NOMO-1 (cell line): ENCODE data around the gene ADAMTSL1.

Source experiments
- DNase-seq, 2 experiments: peaks; one replicate each; lab custom pipeline; 2025; ENCODE audit not compliant: unreplicated experiment in 2 of 2; lab: John Stamatoyannopoulos, UW

The ADAMTSL1 gene

DNA sequence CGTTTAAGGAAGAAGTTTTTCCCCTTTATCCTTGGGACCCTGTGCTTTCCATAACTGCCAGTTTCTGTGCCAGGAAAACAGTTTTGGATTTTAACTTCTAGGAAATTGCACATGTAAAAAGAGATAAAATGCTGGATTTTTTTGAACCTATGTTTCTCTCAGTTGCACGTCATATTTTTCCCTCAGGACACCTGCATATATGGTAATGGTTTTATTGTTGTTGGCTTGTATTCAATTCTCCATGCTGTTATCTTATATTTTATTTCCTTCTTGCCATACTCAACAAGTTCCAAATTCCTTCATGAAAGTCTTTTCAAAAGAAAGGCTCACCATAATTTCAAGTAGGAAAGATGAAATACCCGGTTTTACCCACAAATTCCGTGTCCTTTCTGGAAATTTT is 7.9 kb upstream of the ADAMTSL1 start:
- DNase-seq, result no peak

DNA sequence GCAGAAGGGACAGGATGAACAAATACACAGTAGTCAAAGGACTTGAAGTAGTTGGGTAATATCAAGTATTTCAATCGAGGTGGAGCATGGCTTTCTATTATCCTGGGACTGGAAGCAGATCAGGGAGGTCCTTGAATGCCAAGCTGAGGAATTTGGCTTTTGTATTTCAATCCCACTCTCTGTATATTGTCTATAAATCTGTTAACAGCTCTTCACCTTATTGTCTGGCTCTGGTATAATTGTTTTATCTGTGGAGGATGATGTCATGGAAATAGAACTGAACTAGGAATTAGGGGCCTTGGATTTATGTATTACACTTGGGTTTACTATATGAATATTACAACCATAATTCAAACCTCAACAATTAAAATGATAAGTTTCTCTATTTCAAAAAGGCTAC is 6.3 kb upstream of the ADAMTSL1 start:
- DNase-seq, result no peak

DNA sequence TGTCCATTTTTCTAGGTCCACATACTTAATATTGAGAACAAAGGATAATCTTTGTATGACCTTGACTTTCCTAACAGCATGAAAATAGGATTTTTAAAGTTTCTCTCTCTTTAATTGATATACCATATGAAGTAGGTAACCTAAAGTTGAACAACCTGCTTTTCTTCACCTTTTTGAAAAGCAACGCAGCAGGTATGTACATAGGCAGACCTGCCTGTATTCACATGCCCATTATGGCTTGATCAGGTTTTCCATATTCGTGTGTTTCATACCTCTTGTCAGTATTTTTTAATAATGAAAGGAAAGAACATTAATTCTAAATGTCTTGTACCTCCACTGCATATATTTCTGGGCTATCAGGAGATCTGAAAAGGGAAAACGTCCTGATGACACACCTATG is 1.5 kb upstream of the ADAMTSL1 start:
- no peak for DNase-seq

DNA sequence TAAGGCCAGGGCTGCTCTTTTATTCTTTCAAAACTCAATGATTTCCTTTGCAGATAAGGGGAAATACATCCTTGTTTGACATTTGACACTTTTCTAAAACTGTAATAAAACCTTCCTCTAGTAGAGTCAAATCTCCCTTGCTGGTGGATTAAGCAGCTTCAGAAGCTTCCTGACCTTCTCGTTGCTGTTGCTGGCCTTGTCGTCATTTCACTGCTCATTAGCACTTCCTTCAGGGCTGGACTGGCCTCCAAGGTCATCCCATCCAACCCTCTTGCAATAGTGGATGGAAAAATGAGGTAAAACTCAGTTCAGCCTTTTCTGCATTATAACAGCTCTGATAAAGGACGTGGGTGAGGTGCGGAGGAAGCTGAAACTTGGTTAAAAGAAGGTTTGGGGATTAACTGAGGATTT is 1.1 kb upstream of the ADAMTSL1 start:
- no peak for DNase-seq

DNA sequence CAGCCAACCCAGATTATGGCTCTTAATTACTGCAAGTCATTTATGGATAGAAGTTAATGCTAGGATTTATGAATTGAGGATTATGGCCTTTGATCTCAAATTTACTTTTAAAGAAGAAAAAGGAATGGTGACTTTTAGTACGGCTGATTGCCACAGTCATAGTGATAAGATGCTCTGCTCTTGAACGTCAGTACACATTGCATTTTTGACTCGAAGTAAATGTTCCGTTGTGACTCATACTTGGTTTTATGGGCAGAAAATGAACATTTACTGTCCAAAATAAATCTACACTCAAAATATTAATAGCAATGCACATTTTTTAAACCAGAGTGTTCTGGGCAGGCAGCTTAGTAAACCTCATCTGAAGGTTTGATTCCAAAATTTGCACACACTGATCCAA is 830 bp downstream of the ADAMTSL1 start:
- no peak for DNase-seq

DNA sequence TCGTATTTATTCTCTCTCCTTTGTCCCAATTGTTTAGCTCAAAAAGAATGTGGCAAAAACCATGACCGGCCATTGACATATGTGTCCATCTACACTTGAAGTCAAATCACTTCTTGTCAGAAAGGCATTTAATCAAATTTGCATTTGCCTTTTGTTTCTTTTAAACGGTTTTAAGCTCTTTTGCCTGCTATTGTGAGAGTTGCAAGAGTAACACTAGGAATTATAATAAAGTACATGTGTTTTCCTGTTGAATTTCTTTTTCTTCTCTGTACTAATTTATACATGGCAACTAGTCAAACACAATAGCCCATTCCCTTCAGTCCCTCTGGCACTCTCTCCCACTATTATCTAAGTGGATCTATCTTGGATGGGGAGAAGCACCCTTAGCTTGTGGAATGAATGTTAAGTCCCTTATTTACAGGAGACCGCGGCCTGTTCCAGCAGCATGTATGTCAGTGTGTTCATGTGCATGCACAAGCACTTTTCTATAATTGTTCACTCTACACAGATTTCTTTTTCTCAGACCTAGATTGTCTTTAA is 3.2 kb downstream of the ADAMTSL1 start:
- no peak for DNase-seq

DNA sequence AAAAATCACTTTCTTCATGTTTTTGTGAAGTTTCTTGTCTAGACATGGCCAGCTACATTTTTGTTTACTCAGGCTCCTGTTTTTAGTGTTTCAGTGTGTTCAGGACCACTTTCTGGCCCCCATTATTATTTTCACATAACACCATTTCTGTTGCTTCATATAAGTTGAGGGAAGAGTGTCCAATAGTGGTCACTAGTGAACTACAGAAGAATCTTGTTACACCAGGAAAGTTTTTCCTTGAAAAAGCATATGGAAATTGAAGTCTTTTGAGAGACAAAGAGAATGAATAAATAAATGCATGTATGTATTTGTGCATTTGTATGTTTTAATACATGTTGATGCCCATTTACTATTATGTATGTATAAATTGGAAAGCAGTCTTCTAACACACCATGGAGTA is 3.8 kb downstream of the ADAMTSL1 start:
- DNase-seq, result no peak

DNA sequence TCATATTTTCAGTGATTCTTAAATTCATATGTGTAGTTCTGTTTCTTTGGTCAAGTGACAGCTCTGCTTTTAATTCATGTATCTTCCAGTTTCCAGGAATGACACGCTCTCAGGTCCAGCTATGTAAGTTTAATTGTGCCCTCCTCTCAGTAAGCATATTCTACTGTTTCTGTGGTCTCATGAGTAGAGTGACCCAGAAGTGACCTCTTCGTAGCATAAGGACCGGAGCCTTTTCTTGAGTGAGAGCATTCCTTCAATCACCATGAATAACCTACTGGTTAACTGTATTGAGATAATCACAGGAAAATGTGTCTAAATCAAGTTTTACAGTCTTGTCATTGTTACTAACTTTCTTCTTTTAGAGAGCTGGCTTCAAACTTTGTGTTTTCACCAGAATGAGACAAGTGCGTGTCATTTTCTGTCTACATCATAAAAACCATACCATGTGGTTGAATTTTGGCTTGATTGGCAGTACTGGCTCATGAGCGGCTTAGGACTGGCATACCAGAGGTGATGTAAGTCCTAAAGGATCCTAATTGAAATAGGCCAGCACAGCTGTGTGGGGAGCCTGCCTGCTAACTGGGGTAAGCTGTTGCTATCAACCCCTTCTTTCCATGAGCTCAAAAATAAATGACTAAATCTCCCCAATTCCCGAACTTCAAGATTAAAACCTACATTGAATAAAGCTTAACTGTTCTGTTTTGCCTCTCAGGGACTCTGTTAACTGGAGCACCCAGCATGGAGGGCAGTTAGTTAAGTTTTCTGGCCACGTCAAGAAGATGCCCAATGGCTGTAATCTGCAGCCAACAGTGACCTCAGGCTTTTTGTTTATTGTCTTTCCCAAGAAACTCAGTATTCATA is 4.8 kb downstream of the ADAMTSL1 start:
- no peak for DNase-seq

DNA sequence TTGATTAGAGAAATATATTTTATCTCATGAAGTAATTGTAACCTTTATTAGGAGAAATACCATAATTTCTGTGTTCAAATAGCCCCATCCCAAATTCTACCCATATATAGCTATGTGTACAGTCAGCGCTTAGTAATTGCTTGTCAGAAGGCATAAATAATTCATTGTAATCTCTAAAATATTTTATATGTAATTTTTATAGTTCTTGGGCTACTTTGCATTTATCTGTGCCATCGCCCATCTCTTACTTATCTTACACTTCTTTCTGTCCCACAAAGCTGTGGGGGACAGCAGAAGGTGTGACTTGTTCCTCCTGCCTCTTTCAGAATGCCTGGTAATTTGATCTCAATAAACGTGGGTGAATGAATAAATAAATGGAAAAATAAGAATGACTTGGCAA is 5.5 kb downstream of the ADAMTSL1 start:
- DNase-seq, result no peak

DNA sequence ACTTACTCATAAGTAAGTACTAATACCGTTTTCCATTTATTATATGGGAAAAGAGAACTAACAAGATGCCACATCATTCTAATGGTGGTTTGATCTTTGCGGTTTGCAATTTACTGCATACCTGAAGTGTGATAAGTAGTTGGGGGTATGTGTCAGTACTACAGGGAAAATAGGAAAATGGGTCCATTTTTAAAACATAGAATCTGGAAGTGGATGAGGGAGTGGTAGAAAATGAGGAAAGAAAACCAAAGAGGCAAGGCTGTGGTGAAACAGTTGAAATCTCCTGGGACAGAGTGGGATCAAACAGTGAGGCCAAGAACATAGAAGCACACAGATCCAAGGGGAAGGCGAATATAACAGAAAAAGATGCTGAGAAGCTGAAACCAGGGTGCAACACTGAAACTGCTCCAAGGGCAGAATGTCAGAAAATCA is 6.7 kb downstream of the ADAMTSL1 start:
- no peak for DNase-seq

DNA sequence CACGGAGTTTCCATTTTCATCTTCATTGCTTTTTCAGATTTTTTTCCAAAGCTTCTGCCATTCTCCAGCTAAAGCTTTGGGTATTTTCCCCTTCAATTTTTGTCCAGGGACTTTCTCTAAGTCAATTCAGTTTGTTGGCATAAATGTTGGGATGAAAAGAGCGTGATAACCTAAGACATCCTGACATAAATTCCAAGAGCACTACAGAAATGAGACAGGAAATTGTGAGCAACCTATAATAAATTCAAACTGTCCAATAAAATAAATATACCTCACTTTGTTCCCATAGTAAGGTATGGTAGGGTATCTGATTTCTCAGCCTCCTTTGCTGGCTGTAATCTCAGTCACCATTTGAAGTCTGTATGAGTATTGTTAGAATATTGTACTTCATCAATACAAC is 8.4 kb downstream of the ADAMTSL1 start:
- DNase-seq, result no peak

DNA sequence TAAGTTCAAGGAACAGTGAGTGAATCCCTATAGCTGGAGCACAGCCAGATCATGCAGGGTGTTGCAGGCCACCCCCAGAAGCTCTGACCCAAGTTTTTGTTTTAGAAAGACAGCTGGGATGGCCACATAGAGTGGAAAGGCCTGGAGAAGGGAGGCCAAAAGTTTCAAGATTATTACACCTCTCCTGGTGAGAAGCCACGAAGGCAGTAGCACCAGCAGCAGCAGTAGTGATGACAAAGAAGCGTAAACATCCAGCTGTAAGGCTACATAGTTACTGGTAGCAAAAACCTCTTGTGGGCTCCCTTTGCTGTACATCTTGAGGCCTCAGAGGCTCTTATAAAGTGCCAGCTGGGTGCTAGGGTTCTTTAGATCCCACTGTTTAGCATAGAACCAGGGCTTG is 11.8 kb downstream of the ADAMTSL1 start:
- no peak for DNase-seq

DNA sequence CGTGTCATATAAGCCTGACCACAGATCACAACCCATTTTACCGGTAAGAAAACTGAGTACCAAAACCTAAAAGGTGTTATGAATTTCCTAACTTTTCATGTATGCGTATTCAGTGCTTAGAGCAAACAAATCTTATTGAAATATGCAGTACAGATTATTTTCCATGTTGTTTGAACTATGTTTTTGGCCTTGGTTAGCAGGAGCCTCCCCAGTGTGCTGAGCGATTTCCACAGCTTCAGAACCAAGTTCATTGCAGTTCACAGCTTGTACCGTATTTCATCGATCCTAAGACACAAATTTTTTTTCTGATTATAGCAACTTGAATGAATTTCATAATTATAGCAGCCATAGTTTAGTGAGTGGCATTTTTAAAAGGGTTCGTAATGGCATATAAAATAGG is 13.7 kb downstream of the ADAMTSL1 start:
- no peak for DNase-seq

DNA sequence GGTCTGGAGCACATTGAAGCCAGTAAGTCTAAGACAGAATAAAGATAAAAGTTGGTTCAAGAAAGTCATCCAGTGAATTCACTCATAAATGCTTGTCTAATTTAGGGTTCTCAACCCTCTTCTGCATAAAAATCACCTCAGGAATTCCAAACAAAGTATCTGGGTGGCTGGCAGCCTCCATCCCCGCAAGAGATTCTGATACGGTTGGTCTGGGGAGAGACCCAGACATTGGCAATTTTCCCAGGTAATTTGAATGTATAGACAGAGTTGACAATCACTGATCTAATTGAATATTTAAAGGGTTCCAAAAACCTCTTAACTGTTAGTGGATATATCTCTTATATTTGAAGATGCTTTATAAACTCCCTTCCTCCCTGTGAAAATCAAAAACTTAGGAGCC is 14.9 kb downstream of the ADAMTSL1 start:
- DNase-seq, result no peak

DNA sequence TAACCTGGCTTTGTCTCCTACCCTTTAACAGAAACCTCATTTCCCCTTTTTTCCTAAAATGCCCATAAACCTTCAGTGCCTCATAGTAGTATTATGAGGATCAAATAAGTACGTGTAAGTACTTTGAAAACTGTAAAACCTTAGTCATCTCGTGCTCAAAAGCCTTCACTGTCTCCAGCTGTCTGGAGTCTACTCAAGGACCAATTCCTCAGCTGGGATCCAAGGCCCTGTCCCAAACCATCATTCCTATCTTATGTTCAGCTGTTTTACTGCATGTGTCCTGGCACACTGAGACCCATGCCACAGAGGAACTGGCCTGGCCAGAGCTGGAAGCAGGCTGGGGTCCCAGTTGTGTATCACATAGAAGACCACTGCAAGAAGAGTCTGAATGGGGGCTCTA is 15.9 kb downstream of the ADAMTSL1 start:
- no peak for DNase-seq

DNA sequence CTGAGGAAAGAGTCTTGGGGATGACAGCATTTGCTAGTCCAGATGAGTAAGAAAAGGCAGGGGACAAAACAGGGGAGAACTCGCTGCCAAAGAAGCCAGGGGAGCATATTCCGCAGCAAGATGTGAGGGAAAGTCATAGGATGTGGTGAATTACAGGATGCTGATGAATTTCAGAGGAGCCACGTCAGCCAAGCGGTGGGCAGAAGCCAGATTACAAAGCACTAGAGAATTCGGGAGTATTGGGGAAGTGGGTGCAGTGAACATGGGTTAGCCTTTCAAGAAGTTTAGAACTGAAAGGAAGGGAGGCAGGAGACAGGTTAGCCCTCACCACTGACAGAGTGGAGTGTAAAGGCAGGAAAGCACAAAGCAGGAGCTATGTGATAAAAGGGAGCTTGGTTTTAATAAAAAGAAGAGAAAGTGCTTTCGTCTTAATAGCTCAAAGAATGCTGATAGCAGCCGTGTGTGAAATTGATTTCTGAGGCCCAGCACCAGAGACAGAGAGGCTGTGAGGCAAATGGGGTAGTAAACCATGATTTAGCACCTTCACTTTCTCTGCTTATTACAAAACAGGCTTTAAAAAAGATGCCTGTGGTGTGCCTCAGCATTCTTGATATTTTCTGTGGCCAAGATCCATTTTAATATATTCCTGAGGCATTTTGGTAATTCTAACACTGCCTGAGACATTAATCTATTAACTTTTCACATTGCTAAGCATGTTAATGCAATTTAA is 16.9 kb downstream of the ADAMTSL1 start:
- no peak for DNase-seq

DNA sequence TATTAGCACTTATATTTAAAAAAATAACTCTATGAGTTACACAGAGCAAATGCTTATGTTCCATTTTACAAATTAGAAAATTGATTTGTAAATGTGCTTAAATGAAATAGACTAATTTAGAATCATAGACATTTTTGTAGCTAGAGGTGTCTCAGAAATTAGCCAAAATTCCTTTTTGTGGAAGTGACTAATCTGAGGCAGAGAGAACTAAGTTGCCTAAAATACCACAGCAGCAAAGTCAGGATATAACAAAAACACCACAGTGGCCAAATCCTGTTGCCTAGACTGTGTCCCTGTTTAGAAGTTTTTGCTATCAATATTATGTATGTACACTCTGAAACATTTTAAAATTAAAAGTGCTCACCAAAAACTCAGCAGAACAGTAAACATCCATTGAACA is 18.7 kb downstream of the ADAMTSL1 start:
- no peak for DNase-seq

DNA sequence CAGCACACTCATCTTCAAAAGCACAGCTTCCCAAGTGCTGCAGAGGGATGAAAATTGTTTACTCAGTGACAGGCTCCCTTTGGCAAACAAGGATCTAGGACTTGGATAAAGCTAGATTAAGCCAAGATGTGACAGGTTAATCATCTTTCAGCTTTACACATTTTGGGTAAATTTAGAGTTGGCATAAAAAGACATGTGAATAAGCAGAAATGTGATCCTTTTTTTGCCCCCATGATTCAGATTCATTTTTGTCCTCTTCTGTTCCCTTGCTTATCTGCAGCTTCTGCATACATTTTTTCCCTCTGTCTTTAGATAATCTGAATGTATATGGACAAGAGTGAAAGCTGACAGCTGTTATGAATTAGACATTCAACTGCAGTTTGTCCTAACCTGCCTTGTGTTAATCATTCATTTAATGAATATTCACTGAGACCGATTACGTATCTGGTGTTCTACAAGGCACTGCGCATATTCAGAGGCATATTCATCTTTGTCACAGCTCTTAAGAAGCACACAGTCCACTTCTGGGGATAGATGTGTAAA is 19.6 kb downstream of the ADAMTSL1 start:
- DNase-seq, result no peak

DNA sequence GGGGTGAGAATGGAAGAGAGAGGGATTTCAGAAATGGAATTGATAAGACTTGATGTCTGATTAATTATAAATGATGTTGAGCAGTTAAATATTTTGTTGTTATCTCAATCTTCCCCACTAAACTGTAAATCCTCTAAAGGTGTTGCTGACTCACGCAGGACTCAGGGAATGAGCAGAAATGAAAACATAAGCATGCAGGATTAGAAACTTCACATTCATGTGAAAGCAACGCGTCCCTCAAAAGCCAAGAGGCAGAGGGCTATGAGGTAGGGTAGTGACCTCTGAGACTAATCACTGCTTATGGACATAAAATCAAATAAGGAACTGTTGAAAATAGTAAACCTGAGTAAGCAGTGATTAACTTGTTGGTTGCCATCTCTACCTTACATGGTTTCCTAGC is 21.1 kb downstream of the ADAMTSL1 start:
- DNase-seq, result no peak

DNA sequence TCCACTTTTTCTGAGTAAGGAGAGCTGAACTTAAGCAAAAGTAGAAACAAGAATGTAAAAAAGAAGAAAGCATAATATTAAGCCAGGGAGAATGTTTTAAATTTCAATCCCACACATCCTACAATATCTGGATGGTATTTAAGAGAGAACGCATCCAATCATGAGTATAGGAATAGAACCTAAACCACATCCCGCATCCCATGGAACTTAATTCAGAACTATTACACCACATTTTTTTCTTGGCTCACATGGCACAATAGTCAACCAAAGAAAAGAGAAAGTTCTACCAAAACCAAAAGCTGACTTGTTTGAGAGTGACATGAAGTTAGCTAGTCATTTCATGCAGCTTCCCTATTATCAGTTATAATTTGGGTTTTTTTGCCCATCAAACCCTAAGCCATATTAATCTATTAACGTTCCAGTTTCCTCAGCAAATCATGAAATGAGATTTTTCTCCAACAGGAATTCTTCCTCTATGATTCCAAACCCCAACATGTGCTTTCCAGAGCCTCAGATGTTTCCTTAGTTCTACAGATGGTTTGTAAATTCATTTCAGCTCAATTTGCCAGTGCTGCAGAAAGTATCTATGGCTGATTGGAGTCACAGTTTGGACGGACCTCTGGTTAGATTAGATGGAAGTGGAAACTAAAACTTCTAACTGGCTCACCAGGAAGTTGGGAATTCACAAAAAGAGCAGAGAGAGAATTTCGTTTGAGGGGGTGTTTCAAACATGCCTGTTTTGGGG is 22.5 kb downstream of the ADAMTSL1 start:
- DNase-seq, result no peak

DNA sequence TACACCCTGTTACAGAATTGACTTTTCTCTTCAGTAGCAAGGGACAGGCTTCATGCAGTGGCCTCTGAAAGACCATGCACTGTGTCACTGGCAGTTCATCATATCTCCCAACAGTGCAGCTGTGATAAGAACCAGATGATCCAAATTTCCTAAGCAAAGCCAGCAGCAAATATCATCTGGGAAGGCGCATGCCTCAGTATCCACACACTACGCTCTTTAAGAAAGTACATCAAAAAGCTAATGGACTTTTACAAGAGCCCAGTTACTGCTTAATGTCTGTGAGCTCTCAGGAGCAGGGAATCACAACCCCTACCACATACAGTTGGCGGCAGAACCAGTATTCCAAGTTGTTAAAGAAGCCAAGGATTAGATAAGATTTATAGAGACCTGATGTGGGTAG is 25.1 kb downstream of the ADAMTSL1 start:
- no peak for DNase-seq
